ENCODE data around the gene SUMF2. TPM values are rescaled to one million over a fixed set of nuclear protein-coding genes. Genes with fewer than 3 reads are reported as not detected.
A peak's percentile ranks its signal among the peaks of the same experiment; 100 is the strongest.
"Not testable (repeated sequence)": the region's sequence is repeated elsewhere in the genome, so short reads cannot be mapped to it uniquely, and the experiment has no call there.

Gene SUMF2
- 115 and 137 TPM in 2 replicates for polyA plus RNA-seq (2014; cell fraction: cytosol; rRNA removed)
- polyA plus RNA-seq (2014; cell fraction: nucleus; rRNA removed): 121 and 134 TPM in 2 replicates

DNA sequence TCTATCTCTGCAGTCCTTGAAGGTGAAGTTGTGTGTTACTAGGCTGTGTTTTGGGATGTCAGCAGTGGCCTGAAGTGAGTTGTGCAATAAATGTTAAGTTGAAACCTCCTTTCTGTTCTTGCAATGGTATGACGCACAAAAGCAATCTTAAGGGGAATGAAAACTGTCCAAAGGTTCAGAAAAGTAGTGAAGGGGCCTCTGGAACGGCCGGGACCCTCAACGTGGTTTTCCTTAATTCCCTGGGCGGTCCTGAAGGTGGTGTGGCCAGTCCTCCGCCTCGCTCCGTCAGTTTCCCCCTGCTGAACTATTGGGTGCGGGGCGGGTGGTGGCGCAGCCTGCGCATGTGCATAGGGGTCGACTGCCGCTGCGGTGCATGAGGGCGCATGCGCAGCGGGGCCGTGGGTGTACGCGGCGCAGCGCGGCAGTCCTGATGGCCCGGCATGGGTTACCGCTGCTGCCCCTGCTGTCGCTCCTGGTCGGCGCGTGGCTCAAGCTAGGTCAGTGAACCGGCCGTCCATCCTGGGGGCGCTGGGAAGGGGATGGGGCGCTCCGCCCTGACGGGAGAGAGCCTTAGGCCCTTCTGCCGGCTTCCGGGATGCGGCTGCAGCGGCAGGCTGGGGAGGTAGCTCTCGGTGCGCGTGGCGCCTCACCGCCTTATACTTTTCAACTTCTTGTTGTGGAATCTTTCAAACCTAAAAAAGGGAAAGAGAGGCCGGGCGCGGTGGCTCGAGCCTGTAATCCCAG is at the start of gene SUMF2:
SUMF2 (plus strand) TSS at position 405 of the 744 bp plus-strand sequence; CDS start at position 431, 26 bp downstream.
- DNase-seq (ENCODE audit: low spot score): peak; percentile 91

DNA sequence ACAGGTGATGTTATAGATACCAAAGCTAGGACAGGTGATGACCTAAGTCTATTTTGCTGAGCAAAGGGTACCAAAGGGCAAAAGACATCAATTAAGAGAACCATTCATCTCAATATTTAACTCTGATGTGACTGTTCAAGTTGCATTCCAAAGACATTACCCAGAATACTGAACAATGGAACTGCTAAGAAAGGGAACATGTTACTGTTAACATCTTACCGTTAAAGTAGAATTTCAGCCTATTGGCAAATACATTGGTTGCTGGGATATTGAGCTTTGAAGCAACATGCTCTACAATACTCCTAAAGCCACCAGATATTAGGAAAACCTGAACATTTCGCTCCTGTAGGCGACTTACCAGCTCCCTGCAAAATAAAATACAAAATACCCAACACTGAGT is 47.1 kb upstream of the SUMF2 start:
- DNase-seq (ENCODE audit: low spot score): not testable (repeated sequence)

DNA sequence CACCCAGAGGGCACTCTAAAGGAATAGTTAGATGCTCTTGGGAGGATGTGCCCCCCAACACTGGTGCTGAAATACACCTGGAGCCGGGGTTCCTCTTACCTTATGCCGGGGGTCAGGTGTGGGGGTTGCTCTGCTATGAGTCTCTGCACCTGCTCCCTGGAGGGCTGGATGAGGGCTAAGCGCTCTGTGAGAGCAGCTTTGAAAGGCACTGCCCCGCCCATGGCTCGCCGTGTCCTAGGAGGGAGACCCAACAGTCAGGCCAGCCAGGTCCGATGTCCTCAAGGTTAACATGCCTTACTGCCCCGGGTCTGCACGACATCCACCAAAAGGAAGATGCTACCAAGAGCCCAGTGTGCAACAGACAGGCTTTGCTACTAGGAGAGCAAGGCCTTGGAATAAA is 44.6 kb upstream of the SUMF2 start:
- no peak for DNase-seq (ENCODE audit: low spot score)

DNA sequence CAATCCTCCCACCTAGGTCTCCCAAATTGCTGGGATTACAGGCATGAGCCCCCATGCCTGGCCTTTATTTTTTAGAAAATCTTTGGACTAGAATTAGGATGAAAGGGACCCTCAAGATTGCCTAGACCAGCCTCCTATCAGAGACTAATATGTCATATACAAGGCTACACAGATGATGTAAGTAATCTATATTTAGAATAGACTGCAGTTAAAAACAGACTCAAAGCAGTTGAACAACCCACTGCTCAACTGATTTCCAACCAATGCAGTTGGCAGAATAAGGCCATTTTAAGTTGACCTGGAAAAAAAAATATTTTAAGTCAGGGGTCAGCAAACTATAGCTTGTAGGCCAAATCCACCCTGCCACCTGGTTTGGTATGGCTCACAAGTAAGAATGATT is 40.6 kb upstream of the SUMF2 start:
- no peak for DNase-seq (ENCODE audit: low spot score)

DNA sequence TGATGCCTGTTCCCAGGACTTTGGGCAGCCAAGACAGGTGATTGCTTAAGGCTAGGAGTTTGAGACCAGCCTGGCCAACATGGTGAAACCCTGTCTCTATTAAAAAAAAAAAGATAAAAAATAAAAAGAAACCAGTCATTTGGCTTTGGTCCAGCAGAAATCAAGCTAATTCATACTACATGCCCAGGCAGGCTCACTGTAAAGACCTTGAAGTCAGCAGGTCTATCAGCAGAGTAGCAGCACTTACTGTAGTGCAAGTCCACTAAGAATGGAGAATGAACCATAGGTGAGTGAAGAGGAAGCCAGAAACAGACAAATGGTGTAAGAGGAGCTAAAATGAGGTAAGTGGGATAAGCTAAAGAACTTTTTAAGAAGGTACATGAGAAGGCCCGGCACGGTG is 37.5 kb upstream of the SUMF2 start:
- DNase-seq (ENCODE audit: low spot score): no peak

DNA sequence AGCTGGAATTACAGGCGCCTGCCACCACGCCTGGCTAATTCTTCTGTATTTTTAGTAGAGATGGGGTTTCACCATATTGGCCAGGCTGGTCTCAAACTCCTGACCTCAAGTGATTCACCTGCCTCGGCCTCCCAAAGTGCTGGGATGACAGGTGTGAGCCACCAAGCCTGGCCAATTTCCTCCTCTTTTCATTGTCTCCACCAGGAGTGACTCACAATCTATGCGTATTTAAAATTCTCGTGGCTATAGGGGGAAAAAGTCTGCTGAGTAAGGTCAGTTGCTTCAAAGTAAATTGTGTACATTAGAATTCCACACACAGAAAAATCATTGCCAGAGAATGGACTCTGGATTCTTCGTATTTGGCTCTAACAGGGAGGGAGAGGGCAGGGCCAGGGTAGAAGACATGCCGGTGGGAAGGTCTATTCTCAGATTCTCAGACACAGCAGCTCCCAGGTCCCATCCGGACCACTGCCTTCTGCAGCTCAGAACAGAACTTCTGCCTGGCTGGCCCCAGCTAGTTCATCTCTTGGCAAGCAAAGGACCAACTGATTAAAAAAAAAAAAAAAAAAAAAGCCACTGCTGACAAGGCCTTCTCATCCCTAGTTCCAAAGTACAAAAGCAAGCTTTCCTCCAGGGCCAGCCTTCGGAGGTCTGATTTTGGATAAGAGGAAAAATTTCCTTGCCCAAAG is 35.0 kb upstream of the SUMF2 start:
- DNase-seq (ENCODE audit: low spot score): no peak

DNA sequence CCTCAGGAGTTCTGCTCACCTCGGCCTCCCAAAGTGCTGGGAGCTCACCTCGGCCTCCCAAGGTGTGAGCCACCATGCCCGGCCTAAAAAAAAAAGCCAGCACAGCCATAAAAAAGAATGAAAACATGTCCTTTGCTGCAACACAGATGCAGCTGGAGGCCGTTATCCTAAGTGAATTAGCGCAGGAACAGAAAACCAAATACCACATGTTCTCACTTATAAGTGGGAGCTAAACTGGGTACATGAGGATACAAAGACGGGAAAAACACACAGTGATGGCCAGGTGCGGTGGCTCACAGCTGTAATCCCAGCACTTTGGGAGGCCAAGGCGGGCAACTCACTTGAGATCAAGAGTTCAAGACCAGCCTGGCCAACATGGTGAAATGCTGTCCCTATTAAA is 33.7 kb upstream of the SUMF2 start:
- peak; percentile 61 for DNase-seq (ENCODE audit: low spot score)

DNA sequence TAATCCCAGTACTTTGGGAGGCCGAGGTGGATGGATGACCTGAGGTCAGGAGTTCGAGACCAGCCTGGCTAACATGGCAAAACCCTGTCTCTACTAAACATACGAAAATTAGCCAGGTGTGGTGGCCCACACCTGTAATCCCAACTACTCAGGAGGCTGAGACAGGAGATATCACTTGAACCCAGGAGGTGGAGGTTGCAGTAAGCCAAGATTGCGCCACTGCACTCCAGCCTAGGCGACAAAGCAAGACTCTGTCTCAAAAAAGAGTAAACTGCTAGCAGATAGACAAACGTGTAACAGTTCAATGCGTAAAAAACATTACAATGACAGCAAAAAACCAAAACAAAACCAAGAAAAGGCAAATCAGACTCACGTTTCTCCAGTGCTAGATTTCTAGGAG is 32.5 kb upstream of the SUMF2 start:
- DNase-seq (ENCODE audit: low spot score): not testable (repeated sequence)

DNA sequence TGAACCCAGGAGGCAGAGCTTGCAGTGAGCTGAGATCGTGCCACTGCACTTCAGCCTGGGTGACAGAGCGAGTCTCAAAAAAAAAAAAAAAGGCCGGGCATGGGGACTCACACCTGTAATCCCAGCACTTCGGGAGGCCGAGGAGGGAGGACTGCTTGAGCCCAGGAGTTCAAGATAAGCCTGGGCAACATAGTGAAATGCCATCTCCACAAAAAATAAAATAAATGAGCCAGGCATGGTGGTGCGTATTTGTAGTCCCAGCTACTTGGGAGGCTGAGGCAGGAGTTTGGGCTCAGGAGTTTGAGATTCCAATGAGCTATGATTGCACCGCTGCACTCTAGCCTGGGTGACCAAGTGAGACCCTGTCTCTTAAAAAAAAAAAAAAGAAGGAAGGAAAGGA is 31.5 kb upstream of the SUMF2 start:
- DNase-seq (ENCODE audit: low spot score): not testable (repeated sequence)

DNA sequence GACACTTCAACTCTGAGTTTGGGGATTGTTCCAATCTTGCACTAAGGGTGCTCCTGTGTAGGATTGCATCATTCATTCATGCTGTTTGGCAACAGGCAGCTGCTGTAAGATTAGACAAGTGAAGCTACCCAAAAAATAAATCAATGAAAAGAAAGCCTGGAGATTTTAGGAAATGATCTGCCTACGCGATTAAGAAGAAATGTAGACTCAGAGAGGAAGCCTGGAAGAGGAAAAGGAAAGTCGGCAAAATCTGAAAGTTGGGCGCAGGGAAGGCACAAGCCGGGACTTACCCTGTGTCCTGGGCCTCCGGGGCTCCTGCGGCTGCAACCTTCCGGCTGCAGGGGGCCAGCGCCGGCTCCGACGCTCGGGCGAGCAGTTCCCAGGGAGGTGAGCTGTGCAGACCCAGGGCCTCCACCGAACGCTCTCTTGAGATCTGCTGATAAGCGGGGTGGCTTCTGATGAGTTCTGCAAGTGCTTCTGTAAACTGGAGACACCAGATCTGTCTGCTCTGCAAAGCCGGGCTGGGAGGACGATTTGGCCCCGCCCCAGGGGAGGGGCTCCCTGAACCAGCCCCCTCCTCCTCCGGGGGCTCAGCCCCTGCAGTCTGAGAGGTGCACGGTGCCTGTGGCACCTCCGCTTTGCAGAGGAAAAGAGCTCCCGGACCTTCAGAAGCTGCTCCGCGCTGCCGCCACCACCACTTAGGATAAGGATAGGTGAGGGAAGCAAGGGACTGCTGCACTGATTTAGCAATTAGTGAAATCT is 30.2 kb upstream of the SUMF2 start:
- DNase-seq (ENCODE audit: low spot score): peak; percentile 99

DNA sequence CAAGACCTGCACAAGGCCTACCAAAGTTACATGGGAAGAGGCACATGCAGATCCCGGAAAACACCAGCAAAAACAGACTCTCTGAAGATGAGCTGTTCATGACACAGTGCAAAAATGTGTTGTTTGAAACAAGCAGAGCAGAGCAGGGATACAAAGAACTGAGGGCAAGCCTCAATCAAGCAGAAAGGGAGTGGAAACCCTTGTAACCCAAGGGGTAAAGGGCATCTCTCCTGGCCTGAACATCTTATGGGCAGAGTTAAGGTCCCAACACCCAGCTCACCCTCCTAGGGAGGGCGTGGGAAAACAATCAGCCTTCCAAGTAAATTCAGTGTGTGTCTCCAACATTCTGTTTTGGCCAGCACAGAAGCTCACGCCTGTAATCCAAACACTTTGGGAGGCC is 23.4 kb upstream of the SUMF2 start:
- DNase-seq (ENCODE audit: low spot score): no peak

DNA sequence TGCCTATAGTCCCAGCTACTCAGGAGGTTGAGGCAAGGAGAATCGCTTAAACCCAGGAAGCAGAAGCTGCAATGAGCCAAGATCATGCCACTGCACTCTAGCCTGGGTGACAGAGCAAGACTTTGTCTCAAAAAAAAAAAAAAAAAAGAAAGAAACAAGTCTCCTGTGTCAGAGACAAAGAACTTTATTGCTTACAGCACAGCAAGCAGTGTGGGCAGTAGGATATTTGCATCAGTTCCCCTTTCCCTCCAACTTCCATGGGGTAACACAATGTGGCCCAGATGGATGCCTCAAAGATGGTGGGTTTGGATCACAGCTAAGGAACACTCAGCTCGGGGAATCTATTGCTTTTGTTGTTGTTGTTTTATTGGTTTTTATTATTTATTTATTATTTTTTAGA is 18.3 kb upstream of the SUMF2 start:
- not testable (repeated sequence) for DNase-seq (ENCODE audit: low spot score)

DNA sequence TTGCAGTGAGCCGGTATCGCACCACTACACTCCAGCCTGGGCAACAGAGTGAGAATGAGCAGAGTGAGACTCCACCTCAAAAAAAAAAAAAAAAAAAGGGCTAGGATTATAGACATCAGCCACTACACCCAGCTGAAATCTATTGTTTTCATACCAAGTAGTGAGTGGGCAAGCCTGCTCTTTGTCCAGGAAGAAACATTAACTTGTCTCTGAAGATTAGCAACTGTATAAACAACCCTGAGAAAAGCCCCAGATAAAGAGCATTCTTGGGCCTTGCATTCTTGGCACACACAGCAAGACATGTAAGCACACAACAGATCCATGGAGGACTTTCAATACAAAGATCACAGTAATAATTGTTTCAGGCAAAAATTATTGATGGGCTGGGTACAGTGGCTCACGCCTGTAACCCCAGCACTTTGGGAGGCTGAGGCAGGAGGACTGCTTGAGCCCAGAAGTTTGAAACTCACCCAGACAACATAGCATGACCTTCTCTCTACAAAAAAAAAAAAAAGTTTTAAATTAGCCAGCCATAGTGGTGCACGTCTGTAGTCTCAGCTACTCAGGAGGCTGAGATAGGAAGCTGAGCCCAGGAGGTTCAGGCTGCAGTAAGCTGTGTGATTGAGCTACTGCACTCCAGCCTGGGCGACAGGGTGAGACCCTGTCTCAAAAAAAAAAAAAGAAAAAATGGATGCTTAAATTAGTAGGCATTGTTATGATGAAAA is 17.2 kb upstream of the SUMF2 start:
- DNase-seq (ENCODE audit: low spot score): no peak

DNA sequence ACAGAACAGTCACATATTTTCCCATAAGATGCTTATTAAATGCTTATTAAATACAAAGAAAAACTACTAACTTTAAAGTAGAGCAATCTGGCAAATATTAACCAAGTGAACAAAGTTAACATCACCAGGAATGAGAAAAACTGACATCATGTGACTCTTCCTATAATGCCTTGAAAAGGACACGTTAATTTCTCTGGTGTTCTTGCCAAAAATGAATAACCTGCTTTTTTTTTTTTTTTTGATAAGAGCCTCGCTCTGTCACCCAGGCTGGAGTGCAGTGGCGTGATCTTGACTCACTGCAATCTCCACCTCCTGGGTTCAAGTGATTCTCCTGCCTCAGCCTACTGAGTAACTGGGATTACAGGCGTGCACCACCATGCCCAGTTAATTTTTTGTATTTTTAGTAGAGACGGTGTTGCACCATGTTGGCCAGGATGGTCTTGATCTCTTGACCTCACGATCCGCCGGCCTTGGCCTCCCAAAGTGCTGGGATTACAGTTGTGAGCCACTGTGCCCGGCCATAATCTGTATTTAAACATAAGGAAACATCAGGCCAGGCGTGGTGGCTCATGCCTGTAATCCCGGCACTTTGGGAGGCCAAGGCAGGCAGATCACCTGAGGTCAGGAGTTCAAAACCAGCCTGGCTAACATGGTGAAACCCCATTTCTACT is 16.5 kb upstream of the SUMF2 start:
- not testable (repeated sequence) for DNase-seq (ENCODE audit: low spot score)

DNA sequence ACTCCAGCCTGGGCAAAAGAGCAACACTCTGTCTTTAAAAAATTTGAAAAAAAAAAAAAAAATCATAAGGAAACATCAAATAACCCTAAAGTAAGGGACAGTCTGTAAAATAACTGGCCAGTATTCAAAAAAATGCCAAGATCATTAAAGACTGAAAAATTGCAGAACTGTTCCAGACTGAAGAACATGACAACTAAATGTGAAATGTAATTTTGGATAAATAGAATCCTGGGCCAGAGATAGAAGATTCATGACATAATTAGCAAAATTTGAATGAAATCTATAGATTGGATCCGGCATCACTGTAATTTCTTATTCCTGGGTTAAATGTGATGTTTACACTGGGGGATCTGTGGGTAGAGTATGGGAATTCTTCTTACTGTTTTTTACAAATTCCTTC is 15.8 kb upstream of the SUMF2 start:
- no peak for DNase-seq (ENCODE audit: low spot score)

DNA sequence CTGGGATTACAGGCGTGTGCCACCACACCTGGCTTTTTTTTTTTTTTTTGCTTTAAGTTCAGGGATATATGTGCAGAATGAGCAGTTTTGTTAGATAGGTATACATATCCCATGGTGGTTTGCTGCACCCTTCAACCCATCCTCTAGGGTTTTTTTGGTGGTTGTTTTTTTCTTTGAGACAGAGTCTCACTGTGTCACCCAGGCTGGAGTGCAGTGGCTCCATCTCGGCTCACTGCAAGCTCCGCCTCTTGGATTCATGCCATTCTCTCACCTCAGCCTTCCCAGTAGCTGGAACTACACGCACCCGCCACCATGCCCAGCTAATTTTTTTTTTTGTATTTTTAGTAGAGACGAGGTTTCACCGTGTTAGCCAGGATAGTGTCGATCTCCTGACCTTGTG is 15.3 kb upstream of the SUMF2 start:
- peak; percentile 27 for DNase-seq (ENCODE audit: low spot score)

DNA sequence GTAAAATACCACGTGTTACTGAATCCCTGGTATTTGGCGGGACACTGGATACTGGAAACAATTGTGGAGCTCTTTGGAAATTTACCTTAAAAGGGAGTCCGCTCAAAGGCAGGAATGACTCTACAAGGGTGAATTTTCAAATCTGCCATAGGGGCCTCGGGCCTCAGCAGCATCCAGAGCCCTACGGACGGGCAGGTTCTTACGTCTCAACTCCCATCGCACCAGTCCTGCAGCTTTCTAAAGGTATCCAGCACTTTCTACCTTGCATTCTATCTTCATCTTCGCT is 13.1 kb upstream of the SUMF2 start:
- no peak for DNase-seq (ENCODE audit: low spot score)

DNA sequence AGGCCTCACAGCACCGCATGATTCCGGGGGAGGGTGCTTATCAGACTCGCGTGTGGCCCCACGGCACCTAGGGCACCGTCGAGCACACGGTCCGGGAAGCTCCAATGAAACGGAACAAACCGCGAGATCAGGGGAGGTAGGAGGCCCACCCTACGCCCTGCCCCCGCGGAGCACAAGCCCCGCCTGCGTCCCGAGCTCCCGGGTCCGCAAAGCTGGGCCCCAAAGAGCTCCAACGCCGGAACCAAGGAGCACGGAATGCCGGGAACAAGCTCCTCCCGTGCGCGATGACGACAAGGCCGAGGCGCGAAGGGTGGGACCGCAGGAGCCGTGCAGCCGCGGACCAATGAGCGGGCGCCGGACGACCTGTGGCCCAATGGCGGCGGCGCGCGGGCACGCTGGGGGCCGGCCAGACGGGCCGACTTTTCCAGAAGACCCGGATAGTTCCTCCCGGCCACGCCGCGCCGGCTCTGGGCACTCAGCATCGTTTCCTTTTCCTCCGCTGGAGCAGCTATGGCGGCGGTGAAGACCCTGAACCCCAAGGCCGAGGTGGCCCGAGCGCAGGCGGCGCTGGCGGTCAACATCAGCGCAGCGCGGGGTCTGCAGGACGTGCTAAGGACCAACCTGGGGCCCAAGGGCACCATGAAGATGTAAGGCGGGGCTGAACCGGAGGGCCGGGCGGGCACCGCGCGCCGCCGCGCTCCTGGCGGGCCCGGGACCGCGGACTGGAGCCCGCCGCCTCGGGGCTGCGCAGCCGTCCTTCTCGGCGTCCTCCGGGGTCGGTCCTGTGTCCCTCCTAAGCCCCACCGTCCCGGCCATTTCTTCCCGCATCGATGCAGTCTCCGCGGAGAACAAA is 12.5 kb upstream of the SUMF2 start, which contains the start of the genes CCT6A and PSPH:
CCT6A (plus strand) TSS at position 427 of the 853 bp plus-strand sequence; CDS start at position 511, 84 bp downstream.
PSPH (minus strand) TSS at position 106 of the 853 bp plus-strand sequence. CDS start 30,232 bp downstream, outside the sequence.
- peak; percentile 98 for DNase-seq (ENCODE audit: low spot score)

DNA sequence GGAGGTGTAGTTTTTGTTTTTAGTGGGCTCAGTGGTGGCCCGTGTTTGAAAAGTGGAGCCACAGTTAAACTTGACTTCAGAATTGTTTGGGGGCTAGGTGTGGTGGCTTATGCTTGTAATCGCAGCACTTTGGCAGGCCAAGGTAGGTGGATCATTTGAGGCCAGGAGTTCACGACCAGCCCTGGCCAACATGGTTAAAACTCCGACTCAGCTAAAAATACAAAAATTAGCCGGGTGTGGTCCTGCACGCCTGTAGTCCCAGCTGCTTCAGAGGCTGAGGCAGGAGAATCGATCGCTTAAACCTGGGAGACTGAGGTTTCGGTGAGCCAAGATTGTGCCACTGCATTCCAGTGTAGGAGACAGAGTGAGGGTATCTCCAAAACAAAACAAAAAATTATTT is 10.7 kb upstream of the SUMF2 start:
- no peak for DNase-seq (ENCODE audit: low spot score)

DNA sequence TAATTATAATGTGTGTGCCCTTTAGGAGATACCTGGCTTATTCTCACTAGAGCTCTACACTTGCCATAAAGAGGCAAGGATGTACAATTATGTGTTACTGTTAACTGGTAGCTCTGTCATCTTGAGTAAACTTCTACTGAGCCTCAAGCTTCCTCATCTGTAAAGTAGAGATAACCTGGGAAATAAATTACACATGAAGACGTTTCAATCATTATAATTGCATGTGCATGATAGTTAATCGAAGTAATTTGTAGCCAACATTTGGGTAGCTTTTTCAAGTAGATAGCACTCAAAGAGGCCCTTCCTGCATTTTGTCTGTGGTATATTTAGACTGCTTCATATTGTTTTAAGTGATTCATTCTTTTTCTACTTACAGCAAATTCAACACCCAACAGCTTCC is 10.1 kb upstream of the SUMF2 start:
- DNase-seq (ENCODE audit: low spot score): no peak

Data from SK-N-DZ (cell line).